Measurements from ENCODE around the gene FN1. TPM values are rescaled to one million over a fixed set of nuclear protein-coding genes. Genes with fewer than 3 reads are reported as not detected.

Gene FN1
- total RNA-seq, 2 donors from 2014 or later = 369 to 1,092 TPM

GRCh38 chr2:215423234-215423633, 12.6 kb downstream of the FN1 start:
- Histone ChIP-seq H3K36me3 (peaks cover 50% of the 10 kb centered on the region), H3K27ac (no peak overlapping the region), H3K27me3 (no peaks in the 10 kb centered on the region), H3K4me1 (peaks cover 0 to 5% of the 10 kb centered on the region in 2 donors), H3K9me3 (no peaks in the 10 kb centered on the region), H3K4me3 (no peak overlapping the region)
- DNase-seq (ENCODE audit: low spot score) = no peak
- TF ChIP-seq, protein P1, sequence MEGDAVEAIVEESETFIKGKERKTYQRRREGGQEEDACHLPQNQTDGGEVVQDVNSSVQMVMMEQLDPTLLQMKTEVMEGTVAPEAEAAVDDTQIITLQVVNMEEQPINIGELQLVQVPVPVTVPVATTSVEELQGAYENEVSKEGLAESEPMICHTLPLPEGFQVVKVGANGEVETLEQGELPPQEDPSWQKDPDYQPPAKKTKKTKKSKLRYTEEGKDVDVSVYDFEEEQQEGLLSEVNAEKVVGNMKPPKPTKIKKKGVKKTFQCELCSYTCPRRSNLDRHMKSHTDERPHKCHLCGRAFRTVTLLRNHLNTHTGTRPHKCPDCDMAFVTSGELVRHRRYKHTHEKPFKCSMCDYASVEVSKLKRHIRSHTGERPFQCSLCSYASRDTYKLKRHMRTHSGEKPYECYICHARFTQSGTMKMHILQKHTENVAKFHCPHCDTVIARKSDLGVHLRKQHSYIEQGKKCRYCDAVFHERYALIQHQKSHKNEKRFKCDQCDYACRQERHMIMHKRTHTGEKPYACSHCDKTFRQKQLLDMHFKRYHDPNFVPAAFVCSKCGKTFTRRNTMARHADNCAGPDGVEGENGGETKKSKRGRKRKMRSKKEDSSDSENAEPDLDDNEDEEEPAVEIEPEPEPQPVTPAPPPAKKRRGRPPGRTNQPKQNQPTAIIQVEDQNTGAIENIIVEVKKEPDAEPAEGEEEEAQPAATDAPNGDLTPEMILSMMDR (IDR thresholded peaks at IDR 0.05) = no peak

DNA sequence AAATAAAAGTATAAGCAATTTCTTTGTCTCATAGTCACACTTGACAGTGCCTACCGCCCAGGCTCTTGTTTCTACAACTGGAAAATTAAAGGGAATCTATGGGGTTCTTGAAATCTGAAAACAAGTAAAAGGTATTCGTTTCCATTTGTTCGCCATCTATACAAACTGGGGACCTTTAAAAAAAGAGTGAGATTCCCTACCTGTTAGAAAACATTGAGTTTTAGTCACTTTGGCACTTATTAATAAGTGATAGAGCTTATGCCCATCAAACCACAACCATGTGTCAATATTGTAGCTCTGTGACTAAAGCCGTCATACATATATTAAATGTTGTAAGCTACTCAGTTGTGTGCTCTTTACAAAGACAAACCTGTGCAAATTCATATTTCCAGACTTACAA, 13.2 kb downstream of the FN1 start:
- TF ChIP-seq, protein P1 (IDR thresholded peaks at IDR 0.05) = no peak
- peaks cover 0 to 5% of the 10 kb centered on the region in 2 donors for H3K4me1 ChIP-seq
- peaks cover 44% of the 10 kb centered on the region for H3K36me3 ChIP-seq
- H3K27me3 ChIP-seq = no peaks in the 10 kb centered on the region
- H3K4me3 ChIP-seq = no peak overlapping the region
- H3K27ac ChIP-seq = no peak overlapping the region
- no peak for DNase-seq (ENCODE audit: low spot score)
- H3K9me3 ChIP-seq = no peaks in the 10 kb centered on the region

DNA sequence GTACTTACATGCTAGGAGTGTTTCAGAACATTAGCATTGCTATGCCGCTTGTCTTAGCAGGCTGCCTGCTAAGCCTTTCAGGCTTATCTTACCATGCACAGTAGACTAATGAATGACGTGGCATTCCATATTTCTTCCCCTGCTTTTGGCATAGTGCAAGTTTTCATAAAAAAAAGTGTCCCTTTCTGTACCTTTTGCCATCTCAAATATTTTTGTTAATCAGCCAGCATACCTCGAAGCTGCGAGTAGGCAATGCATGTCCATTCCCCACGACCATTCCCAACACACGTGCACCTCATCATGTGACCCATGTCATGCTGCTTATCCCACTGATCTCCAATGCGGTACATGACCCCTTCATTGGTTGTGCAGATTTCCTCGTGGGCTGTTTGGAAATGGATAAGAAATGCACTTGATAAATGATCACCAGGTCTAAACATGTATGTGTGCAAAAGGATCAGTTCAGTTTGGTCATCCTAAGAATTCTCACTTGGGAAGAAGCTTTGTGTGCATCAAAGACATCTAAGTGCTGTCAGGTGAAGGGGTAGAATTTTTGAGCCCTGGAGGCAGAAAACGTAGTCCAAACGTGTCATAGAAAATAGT, 13.9 kb downstream of the FN1 start:
- H3K36me3 ChIP-seq = peaks cover 38% of the 10 kb centered on the region
- no peak for DNase-seq (ENCODE audit: low spot score)
- peaks cover 0 to 5% of the 10 kb centered on the region in 2 donors for H3K4me1 ChIP-seq
- no peaks in the 10 kb centered on the region for H3K9me3 ChIP-seq
- no peak overlapping the region for H3K4me3 ChIP-seq
- no peaks in the 10 kb centered on the region for H3K27me3 ChIP-seq
- H3K27ac ChIP-seq = no peak overlapping the region
- TF ChIP-seq, protein P1 (IDR thresholded peaks at IDR 0.05) = no peak

- Histone ChIP-seq H3K4me1 (peaks cover 0 to 5% of the 10 kb centered on the region in 2 donors), H3K27me3 (no peaks in the 10 kb centered on the region), H3K4me3 (no peak overlapping the region), H3K36me3 (peaks cover 34% of the 10 kb centered on the region), H3K27ac (no peak overlapping the region), H3K9me3 (no peaks in the 10 kb centered on the region)
- TF ChIP-seq, protein P1 (IDR thresholded peaks at IDR 0.05) = no peak
- DNase-seq (ENCODE audit: low spot score) = no peak
These were observed 15.4 kb downstream of the FN1 start for GRCh38 chr2:215420471-215420935.

GRCh38 chr2:215419769-215420470, 15.9 kb downstream of the FN1 start:
- H3K27ac ChIP-seq = no peak overlapping the region
- no peak overlapping the region for H3K4me3 ChIP-seq
- H3K36me3 ChIP-seq = peaks cover 28% of the 10 kb centered on the region
- H3K9me3 ChIP-seq = no peaks in the 10 kb centered on the region
- no peak for DNase-seq (ENCODE audit: low spot score)
- TF ChIP-seq, protein P1 (IDR thresholded peaks at IDR 0.05) = no peak
- H3K27me3 ChIP-seq = no peaks in the 10 kb centered on the region
- H3K4me1 ChIP-seq = peaks cover 0 to 5% of the 10 kb centered on the region in 2 donors

All from right atrium auricular region (tissue), 2 donors.